HEK293 (cell line): Measurements from ENCODE around the gene LEPR.

Experiments
- PRDM1 ChIP-seq: fragments of 450-650 bp; formaldehyde crosslinking; IDR thresholded peaks from 2 replicates; pipeline ENCODE4; 2016; ENCODE audit warnings: missing biosample characterization, missing genetic modification characterization
- ZFP3 ChIP-seq: fragments of 450-650 bp; formaldehyde crosslinking; IDR thresholded peaks from 2 replicates; pipeline ENCODE4 v1.5.1; 2016; ENCODE audit warnings: low read depth, missing biosample characterization, missing genetic modification characterization

GRCh38 chr1:65467536-65467935 is 47.1 kb downstream of the LEPR start:
- no peak for TF ChIP-seq PRDM1 (tag by site-specific recombination)
- TF ChIP-seq ZFP3 = no peak
